ENCODE data around the gene ARCN1.
A peak's percentile ranks its signal among the peaks of the same experiment; 100 is the strongest.

ARCN1 gene

GRCh38 chr11:118623269-118623655 is 51.1 kb downstream of the ARCN1 start:
- no peak for DNase-seq

- DNase-seq = no peak
Measured at GRCh38 chr11:118625036-118625690, 53.0 kb downstream of the ARCN1 start.

GRCh38 chr11:118625976-118626375 is 53.8 kb downstream of the ARCN1 start:
- peak; percentile 78 for DNase-seq

GRCh38 chr11:118627566-118627965 is 55.4 kb downstream of the ARCN1 start:
- DNase-seq = no peak

- no peak for DNase-seq
Measured at GRCh38 chr11:118628031-118628430, 55.8 kb downstream of the ARCN1 start.

- no peak for DNase-seq
Measured at GRCh38 chr11:118628432-118628831, 56.2 kb downstream of the ARCN1 start.

- no peak for DNase-seq
Measured at GRCh38 chr11:118628861-118629549, 56.8 kb downstream of the ARCN1 start.

- DNase-seq = no peak
Measured at GRCh38 chr11:118629761-118630661, 57.8 kb downstream of the ARCN1 start.

GRCh38 chr11:118631142-118631909 is 59.1 kb downstream of the ARCN1 start:
- no peak for DNase-seq

GRCh38 chr11:118632577-118633318 is 60.5 kb downstream of the ARCN1 start:
- DNase-seq = no peak

- DNase-seq = no peak
Measured at GRCh38 chr11:118633319-118633690, 61.1 kb downstream of the ARCN1 start.

- DNase-seq = no peak
Measured at GRCh38 chr11:118633979-118634378, 61.8 kb downstream of the ARCN1 start.

- DNase-seq = peak; percentile 91
Measured at GRCh38 chr11:118634431-118635236, 62.4 kb downstream of the ARCN1 start.

GRCh38 chr11:118635237-118635591 is 63.0 kb downstream of the ARCN1 start:
- no peak for DNase-seq

- DNase-seq = no peak
Measured at GRCh38 chr11:118635642-118636041, 63.4 kb downstream of the ARCN1 start.

- DNase-seq = no peak
Measured at GRCh38 chr11:118636569-118637290, 64.5 kb downstream of the ARCN1 start.

GRCh38 chr11:118638726-118639125 is 66.5 kb downstream of the ARCN1 start:
- DNase-seq = no peak

- DNase-seq = no peak
Measured at GRCh38 chr11:118639899-118640298, 67.7 kb downstream of the ARCN1 start.

- no peak for DNase-seq
Measured at GRCh38 chr11:118640332-118641154, 68.3 kb downstream of the ARCN1 start.

All from islet precursor cell (in vitro differentiated cells).